Gastroesophageal sphincter (tissue), 4 donors: ENCODE data around the gene NOX3. TPM values are rescaled to one million over a fixed set of nuclear protein-coding genes. Genes with fewer than 3 reads are reported as not detected.

ENCODE experiments used
- ATAC-seq: fragments of 150-250 bp; one replicate; pipeline ENCODE4 v1.9.1; 2016; ENCODE audit warnings: mild to moderate bottlenecking, moderate library complexity
- H3K27ac ChIP-seq, 4 donors: fragments of 200-600 bp; sonication (generic) in 3 of 4; 1 replicate in 3 of 4; 2 replicates in 1 of 4; pipeline ENCODE4 v1.5.1; 2016 to 2019
- H3K27me3 ChIP-seq: fragments of 200-600 bp; sonication (generic); one replicate; pipeline ENCODE4 v1.5.1; 2019
- H3K36me3 ChIP-seq, 2 donors: fragments of 200-600 bp; sonication (generic); one replicate each; pipeline ENCODE4 v1.5.1; 2019; ENCODE audit warnings: control low read depth in 1 of 2
- H3K4me1 ChIP-seq, 3 donors: fragments of 200-600 bp; sonication (generic); 1 replicate in 2 of 3; 2 replicates in 1 of 3; pipeline ENCODE4 v1.5.1; 2016 to 2019; ENCODE audit warnings: control low read depth in 2 of 3
- H3K4me3 ChIP-seq, 2 donors: fragments of 200-600 bp; sonication (generic); one replicate each; pipeline ENCODE4 v1.5.1; 2019; ENCODE audit warnings: mild to moderate bottlenecking in 1 of 2, moderate library complexity in 1 of 2
- H3K9me3 ChIP-seq, 3 donors: fragments of 200-600 bp; sonication (generic); one replicate each; pipeline ENCODE4 v1.5.1; 2017 to 2019; ENCODE audit warnings: control low read depth in 2 of 3
- CTCF ChIP-seq, 4 experiments: fragments of 200-600 bp in 2 of 4; fragments of 450-650 bp in 2 of 4; sonication (generic) in 1 of 4; IDR thresholded peaks; one replicate each; pipeline ENCODE4 v1.5.1; 2017 to 2019; ENCODE audit warnings: antibody characterized with exemption in 4 of 4, mild to moderate bottlenecking in 2 of 4, moderate library complexity in 2 of 4
- EP300 ChIP-seq: sonication (generic); formaldehyde crosslinking; IDR thresholded peaks from one replicate; pipeline ENCODE4 v1.6.1; 2017; ENCODE audit warnings: antibody characterized with exemption, mild to moderate bottlenecking
- POLR2A ChIP-seq, 2 donors: fragments of 450-650 bp; IDR thresholded peaks; one replicate each; pipeline ENCODE4 v1.6.1; 2017; ENCODE audit warnings: antibody characterized with exemption in 2 of 2, mild to moderate bottlenecking in 2 of 2, moderate library complexity in 1 of 2
- POLR2AphosphoS5 ChIP-seq: sonication (generic); formaldehyde crosslinking; IDR thresholded peaks from one replicate; pipeline ENCODE4 v1.6.1; 2017; ENCODE audit warnings: antibody characterized with exemption
- WGBS, 2 donors: methylation state at CpG; one replicate each; pipeline ENCODE4 v1.1.5; 2018; ENCODE audit warnings: low coverage in 1 of 2; 5-methylcytosine and 5-hydroxymethylcytosine counted together
- total RNA-seq, 4 donors: library from RNA; depleted of rRNA; stranded (reverse); fragments of >200 nt; gene quantifications; one replicate each; pipeline ENCODE4 v1.1.0, GENCODE V29; 2016

Gene NOX3
- total RNA-seq, 4 donors from 2014 or later: 0.54 TPM; not detected in 3

GRCh38 chr6:155450240-155450581 is 5.4 kb downstream of the NOX3 start:
- no peak overlapping the region for H3K4me3 ChIP-seq
- no CpG with 5 or more reads among the region's 2 CpGs for WGBS, 2 donors
- H3K4me1 ChIP-seq: peaks cover 0 to 10% (median 4%) of the 10 kb centered on the region in 3 donors
- no peak for TF ChIP-seq EP300
- no peak for TF ChIP-seq POLR2AphosphoS5
- TF ChIP-seq CTCF (IDR thresholded peaks at IDR 0.05): no peak
- no peak for TF ChIP-seq POLR2A (IDR thresholded peaks at IDR 0.05)
- no peaks in the 10 kb centered on the region for H3K9me3 ChIP-seq
- no peaks in the 10 kb centered on the region for H3K36me3 ChIP-seq
- ATAC-seq: no peak
- H3K27ac ChIP-seq: no peak overlapping the region
- H3K27me3 ChIP-seq: no peaks in the 10 kb centered on the region

- no peak for TF ChIP-seq CTCF (IDR thresholded peaks at IDR 0.05)
- no peak for TF ChIP-seq EP300
- TF ChIP-seq POLR2A (IDR thresholded peaks at IDR 0.05): no peak
- no peak for TF ChIP-seq POLR2AphosphoS5
- peaks cover 0 to 10% (median 4%) of the 10 kb centered on the region in 3 donors for H3K4me1 ChIP-seq
- no peaks in the 10 kb centered on the region for H3K27me3 ChIP-seq
- WGBS, 2 donors: 44 to 67% methylated on average over 11 to 14 of the region's 14 CpGs
- ATAC-seq: no peak
- H3K9me3 ChIP-seq: no peaks in the 10 kb centered on the region
- no peak overlapping the region for H3K27ac ChIP-seq
- no peaks in the 10 kb centered on the region for H3K36me3 ChIP-seq
- H3K4me3 ChIP-seq: no peak overlapping the region
Observed at GRCh38 chr6:155449450-155450239, 6.0 kb downstream of the NOX3 start.

GRCh38 chr6:155448668-155449449 is 6.8 kb downstream of the NOX3 start:
- no peak for ATAC-seq
- H3K27me3 ChIP-seq: no peaks in the 10 kb centered on the region
- no peaks in the 10 kb centered on the region for H3K36me3 ChIP-seq
- WGBS, 2 donors: 16 to 26% methylated on average over 4 of the region's 5 CpGs
- H3K4me1 ChIP-seq: peaks cover 0 to 10% (median 4%) of the 10 kb centered on the region in 3 donors
- H3K27ac ChIP-seq: no peak overlapping the region
- H3K4me3 ChIP-seq: no peak overlapping the region
- TF ChIP-seq CTCF (IDR thresholded peaks at IDR 0.05): no peak
- no peak for TF ChIP-seq EP300
- TF ChIP-seq POLR2A (IDR thresholded peaks at IDR 0.05): no peak
- TF ChIP-seq POLR2AphosphoS5: no peak
- no peaks in the 10 kb centered on the region for H3K9me3 ChIP-seq

- H3K36me3 ChIP-seq: no peaks in the 10 kb centered on the region
- no peak overlapping the region for H3K27ac ChIP-seq
- H3K27me3 ChIP-seq: no peaks in the 10 kb centered on the region
- TF ChIP-seq CTCF (IDR thresholded peaks at IDR 0.05) (no peak), POLR2A (IDR thresholded peaks at IDR 0.05) (no peak), EP300 (no peak), POLR2AphosphoS5 (no peak)
- H3K4me3 ChIP-seq: no peak overlapping the region
- no peaks in the 10 kb centered on the region for H3K9me3 ChIP-seq
- no peak for ATAC-seq
- H3K4me1 ChIP-seq: peaks cover 0 to 10% (median 4%) of the 10 kb centered on the region in 3 donors
Observed at GRCh38 chr6:155447949-155448348, 7.7 kb downstream of the NOX3 start.
